Mesenchymal stem cell (in vitro differentiated cells and primary cell): ENCODE measurements around the gene TMEM161B.

Experiments used
- DNase-seq: peaks from one replicate; pipeline ENCODE4 v3.0.0-alpha.2; 2013
- H2AFZ ChIP-seq: one replicate; pipeline ENCODE4 v1.6.1; 2013; ENCODE audit warnings: low read depth, mild to moderate bottlenecking, control low read depth, inconsistent platforms, low read length, moderate library complexity
- H2AK5ac ChIP-seq: 2 replicates; pipeline ENCODE4 v1.6.1; 2013; ENCODE audit warnings: low read length, moderate library complexity, mild to moderate bottlenecking, inconsistent platforms; ENCODE audit not compliant: severe bottlenecking
- H2BK120ac ChIP-seq: one replicate; pipeline ENCODE4 v1.6.1; 2013; ENCODE audit warnings: low read depth, mild to moderate bottlenecking, inconsistent platforms, low read length, moderate library complexity
- H2BK12ac ChIP-seq, 2 experiments: one replicate each; pipeline ENCODE4 v1.6.1; 2013; ENCODE audit warnings: inconsistent platforms in 2 of 2, low read length in 2 of 2, mild to moderate bottlenecking in 2 of 2, moderate library complexity in 2 of 2, control low read depth in 1 of 2
- H2BK15ac ChIP-seq: one replicate; pipeline ENCODE4 v1.6.1; 2013; ENCODE audit warnings: mild to moderate bottlenecking, low read depth, inconsistent platforms; ENCODE audit not compliant: poor library complexity, severe bottlenecking
- H2BK5ac ChIP-seq: 2 replicates; pipeline ENCODE4 v1.6.1; 2013; ENCODE audit warnings: low read depth, mild to moderate bottlenecking, low read length, control low read depth, inconsistent platforms; ENCODE audit not compliant: poor library complexity, severe bottlenecking
- H3K14ac ChIP-seq, 2 experiments: one replicate each; pipeline ENCODE4 v1.6.1; 2013; ENCODE audit warnings: inconsistent platforms in 2 of 2, low read length in 2 of 2, control low read depth in 1 of 2, mild to moderate bottlenecking in 1 of 2, moderate library complexity in 1 of 2
- H3K18ac ChIP-seq, 2 experiments: one replicate each; pipeline ENCODE4 v1.6.1; 2013; ENCODE audit warnings: inconsistent platforms in 2 of 2, low read length in 2 of 2, control low read depth in 1 of 2, low read depth in 1 of 2, mild to moderate bottlenecking in 1 of 2
- H3K23ac ChIP-seq, 2 experiments: one replicate each; pipeline ENCODE4 v1.6.1; 2013; ENCODE audit warnings: inconsistent platforms in 2 of 2, low read length in 2 of 2, mild to moderate bottlenecking in 2 of 2, moderate library complexity in 2 of 2, control low read depth in 1 of 2
- H3K27ac ChIP-seq: 2 replicates; pipeline ENCODE4 v1.5.1; 2013; ENCODE audit warnings: mild to moderate bottlenecking, moderate library complexity, low read length, control low read depth, inconsistent platforms; ENCODE audit not compliant: poor library complexity, severe bottlenecking
- H3K27me3 ChIP-seq, 2 experiments: 2 replicates each; pipeline versions ENCODE4 v1.6.1 to v1.7.0; 2013; ENCODE audit warnings: low read length in 2 of 2, mild to moderate bottlenecking in 2 of 2, moderate library complexity in 2 of 2, control low read depth in 1 of 2, inconsistent platforms in 1 of 2; ENCODE audit not compliant: control insufficient read depth in 1 of 2, insufficient read depth in 1 of 2
- H3K36me3 ChIP-seq, 2 experiments: 2 replicates each; pipeline versions ENCODE4 v1.6.1 to v1.7.0; 2013; ENCODE audit warnings: low read length in 2 of 2, control low read depth in 1 of 2, inconsistent platforms in 1 of 2, low read depth in 1 of 2, mild to moderate bottlenecking in 1 of 2; ENCODE audit not compliant: insufficient read depth in 2 of 2, control insufficient read depth in 1 of 2
- H3K4ac ChIP-seq, 2 experiments: one replicate each; pipeline ENCODE4 v1.6.1; 2013; ENCODE audit warnings: inconsistent platforms in 2 of 2, low read length in 2 of 2, mild to moderate bottlenecking in 2 of 2, moderate library complexity in 2 of 2, control low read depth in 1 of 2, low read depth in 1 of 2
- H3K4me1 ChIP-seq: 2 replicates; pipeline ENCODE4 v1.6.1; 2013; ENCODE audit warnings: low read depth, low read length, control low read depth; ENCODE audit not compliant: control insufficient read depth, insufficient read depth
- H3K4me2 ChIP-seq: 2 replicates; pipeline ENCODE4 v1.6.1; 2013; ENCODE audit warnings: low read length, mild to moderate bottlenecking, inconsistent platforms; ENCODE audit not compliant: poor library complexity, severe bottlenecking
- H3K4me3 ChIP-seq, 2 experiments: 2 replicates each; pipeline versions ENCODE4 v1.5.1 to v1.7.0; 2013; ENCODE audit warnings: low read length in 2 of 2, mild to moderate bottlenecking in 2 of 2, control low read depth in 1 of 2, low read depth in 1 of 2; ENCODE audit not compliant: insufficient read depth in 1 of 2
- H3K79me1 ChIP-seq: replicated peaks from 2 replicates; pipeline ENCODE4 v1.6.1; 2013; ENCODE audit warnings: mild to moderate bottlenecking, control low read depth, low read length, inconsistent platforms; ENCODE audit not compliant: poor library complexity, severe bottlenecking
- H3K9ac ChIP-seq: 2 replicates; pipeline ENCODE4 v1.7.0; 2013; ENCODE audit warnings: mild to moderate bottlenecking, low read length, moderate library complexity
- H3K9me3 ChIP-seq: 2 replicates; pipeline ENCODE4 v1.7.0; 2013; ENCODE audit warnings: mild to moderate bottlenecking, low read length; ENCODE audit not compliant: control insufficient read depth
- H4K8ac ChIP-seq: one replicate; pipeline ENCODE4 v1.6.1; 2013; ENCODE audit warnings: inconsistent platforms, mild to moderate bottlenecking, low read length, moderate library complexity
- H4K91ac ChIP-seq: one replicate; pipeline ENCODE4 v1.6.1; 2013; ENCODE audit warnings: mild to moderate bottlenecking, low read length, inconsistent platforms
- WGBS: methylation state at CpG from one replicate; pipeline ENCODE4 v1.1.7; 2013; ENCODE audit warnings: mixed read lengths; 5-methylcytosine and 5-hydroxymethylcytosine counted together

Gene TMEM161B

DNA sequence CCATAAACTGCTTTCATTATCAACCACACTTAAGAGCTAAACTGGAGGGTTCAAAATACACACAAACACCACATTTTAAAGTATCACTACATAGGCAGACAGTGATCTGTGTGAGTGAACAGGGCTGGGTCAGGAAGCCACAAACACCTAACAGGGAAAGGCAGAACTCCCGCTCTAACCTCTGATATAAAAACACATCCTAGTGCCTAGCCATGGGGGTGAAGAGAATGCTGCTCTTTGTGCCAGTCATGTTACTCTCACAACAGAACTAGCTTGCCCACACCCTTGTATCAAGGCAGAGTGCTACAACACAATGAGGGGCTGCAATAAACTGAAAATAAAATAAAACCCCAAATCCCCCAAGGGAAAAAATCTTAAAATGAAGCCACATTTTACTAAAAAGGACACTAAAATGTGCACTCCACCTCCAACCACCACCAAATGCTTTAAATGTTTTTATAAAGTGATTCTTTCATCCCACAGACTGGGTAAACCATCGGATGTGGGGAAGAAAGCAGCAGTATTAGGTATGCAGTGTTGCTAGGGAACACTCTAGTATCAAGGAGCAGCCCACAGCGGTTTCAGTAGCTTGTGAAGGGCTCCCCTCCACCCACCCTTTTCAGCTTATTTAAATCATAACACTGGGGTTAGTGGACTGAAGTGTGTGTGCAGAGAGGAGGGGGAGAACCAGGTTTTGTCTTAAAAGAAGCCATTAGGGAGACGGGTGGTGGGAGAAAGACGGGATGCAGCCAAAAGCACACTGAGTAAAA lies 64.5 kb downstream of the TMEM161B start:
- Histone ChIP-seq H3K27ac (no peak overlapping the region), H3K36me3 (peaks cover 0 to 39% of the 10 kb centered on the region in 2 experiments), H2AK5ac (no peak overlapping the region), H3K9me3 (no peaks in the 10 kb centered on the region), H3K4me2 (no peak overlapping the region), H3K18ac (no peak overlapping the region), H3K14ac (no peak overlapping the region), H2AFZ (no peak overlapping the region), H3K4me3 (no peak overlapping the region), H2BK15ac (no peak overlapping the region), H3K4me1 (no peaks in the 10 kb centered on the region), H3K9ac (no peak overlapping the region), H4K8ac (no peak overlapping the region), H3K23ac (no peak overlapping the region), H2BK12ac (no peak overlapping the region), H2BK5ac (no peak overlapping the region), H3K79me1 (peaks cover 3% of the 10 kb centered on the region), H2BK120ac (no peak overlapping the region), H3K4ac (no peak overlapping the region), H3K27me3 (no peaks in the 10 kb centered on the region), H4K91ac (no peak overlapping the region)
- DNase-seq: no peak
- 99% methylated on average over 3 of the region's 5 CpGs for WGBS

DNA sequence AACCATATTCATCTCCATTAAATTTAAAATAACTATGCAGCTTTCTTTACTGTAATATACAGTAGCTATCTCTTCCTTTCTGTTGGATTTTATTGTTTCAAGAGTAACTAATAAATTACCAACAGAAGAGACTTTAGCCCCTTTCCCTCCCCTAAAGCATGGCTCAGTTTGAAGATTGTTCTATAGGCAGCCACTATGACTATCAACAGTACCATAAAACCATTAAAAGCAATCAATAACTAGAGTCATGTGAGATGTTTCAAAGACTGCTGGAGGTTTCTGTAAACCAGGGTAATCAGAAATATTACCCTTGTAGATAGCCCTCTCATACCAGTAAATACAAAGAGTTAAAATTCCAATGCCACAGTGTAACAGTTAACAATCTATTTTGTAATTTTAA lies 73.0 kb downstream of the TMEM161B start:
- Histone ChIP-seq H3K36me3 (peaks cover 0 to 55% of the 10 kb centered on the region in 2 experiments), H3K27ac (no peak overlapping the region), H3K9me3 (peaks cover 5% of the 10 kb centered on the region), H2BK12ac (no peak overlapping the region), H3K79me1 (no peaks in the 10 kb centered on the region), H2AK5ac (no peak overlapping the region), H2BK15ac (no peak overlapping the region), H3K4me3 (no peak overlapping the region), H2BK120ac (no peak overlapping the region), H2BK5ac (no peak overlapping the region), H4K8ac (no peak overlapping the region), H3K4me1 (no peaks in the 10 kb centered on the region), H3K9ac (no peak overlapping the region), H3K4ac (no peak overlapping the region), H3K14ac (no peak overlapping the region), H3K4me2 (no peak overlapping the region), H2AFZ (no peak overlapping the region), H4K91ac (no peak overlapping the region), H3K23ac (no peak overlapping the region), H3K27me3 (no peaks in the 10 kb centered on the region), H3K18ac (no peak overlapping the region)
- DNase-seq: no peak

GRCh38 chr5:88193896-88194295 lies 74.7 kb downstream of the TMEM161B start:
- DNase-seq: no peak
- Histone ChIP-seq H3K18ac (no peak overlapping the region), H3K14ac (no peak overlapping the region), H3K27me3 (no peaks in the 10 kb centered on the region), H2BK120ac (no peak overlapping the region), H3K4ac (no peak overlapping the region), H3K36me3 (peaks cover 12 to 54% of the 10 kb centered on the region in 2 experiments), H3K4me1 (no peaks in the 10 kb centered on the region), H3K79me1 (no peaks in the 10 kb centered on the region), H4K8ac (no peak overlapping the region), H2BK12ac (no peak overlapping the region), H2AFZ (no peak overlapping the region), H3K4me3 (no peak overlapping the region), H3K27ac (no peak overlapping the region), H4K91ac (no peak overlapping the region), H2BK5ac (no peak overlapping the region), H3K9me3 (peaks cover 23% of the 10 kb centered on the region), H3K4me2 (no peak overlapping the region), H2AK5ac (no peak overlapping the region), H3K23ac (no peak overlapping the region), H3K9ac (no peak overlapping the region), H2BK15ac (no peak overlapping the region)
- no CpG with 5 or more reads among the region's 3 CpGs for WGBS

- H3K4me2 ChIP-seq: no peak overlapping the region
- no peak overlapping the region for H4K8ac ChIP-seq
- H2AFZ ChIP-seq: no peak overlapping the region
- no peak overlapping the region for H3K4me3 ChIP-seq
- no peak overlapping the region for H4K91ac ChIP-seq
- H2BK5ac ChIP-seq: no peak overlapping the region
- no peak overlapping the region for H2AK5ac ChIP-seq
- no peak overlapping the region for H2BK12ac ChIP-seq
- no peak overlapping the region for H3K18ac ChIP-seq
- 81% methylated on average over 7 of the region's 9 CpGs for WGBS
- no peak overlapping the region for H3K27ac ChIP-seq
- H3K4me1 ChIP-seq: no peaks in the 10 kb centered on the region
- no peak overlapping the region for H3K23ac ChIP-seq
- H3K36me3 ChIP-seq: peaks cover 15 to 45% of the 10 kb centered on the region in 2 experiments
- no peaks in the 10 kb centered on the region for H3K27me3 ChIP-seq
- no peaks in the 10 kb centered on the region for H3K79me1 ChIP-seq
- peaks cover 34% of the 10 kb centered on the region for H3K9me3 ChIP-seq
- no peak overlapping the region for H2BK120ac ChIP-seq
- H3K14ac ChIP-seq: no peak overlapping the region
- no peak for DNase-seq
- no peak overlapping the region for H2BK15ac ChIP-seq
- no peak overlapping the region for H3K4ac ChIP-seq
- H3K9ac ChIP-seq: no peak overlapping the region
Measured at GRCh38 chr5:88190106-88190834, 78.4 kb downstream of the TMEM161B start.
